H9 (cell line): ENCODE measurements around the gene POLR2H. TPM values are rescaled to one million over a fixed set of nuclear protein-coding genes. Genes with fewer than 3 reads are reported as not detected.

Source experiments
- DNase-seq: peaks from one replicate; pipeline ENCODE4 v3.0.0-alpha.2; 2017
- H2AFZ ChIP-seq: one replicate; pipeline ENCODE4 v1.6.1; 2013; ENCODE audit warnings: mild to moderate bottlenecking, low read length, control low read depth, moderate library complexity
- H2AK5ac ChIP-seq: 2 replicates; pipeline ENCODE4 v1.6.1; 2013; ENCODE audit warnings: low read length, control low read depth, mixed read lengths; ENCODE audit not compliant: insufficient read length
- H2BK120ac ChIP-seq: one replicate; pipeline ENCODE4 v1.6.1; 2013; ENCODE audit warnings: low read depth, mild to moderate bottlenecking, low read length, control low read depth, inconsistent platforms; ENCODE audit not compliant: poor library complexity, severe bottlenecking
- H2BK12ac ChIP-seq: 2 replicates; pipeline ENCODE4 v1.6.1; 2013; ENCODE audit warnings: low read length, control low read depth, mixed read lengths, low read depth; ENCODE audit not compliant: insufficient read length
- H2BK15ac ChIP-seq: 2 replicates; pipeline ENCODE4 v1.6.1; 2013; ENCODE audit warnings: low read depth, low read length, control low read depth
- H2BK20ac ChIP-seq: one replicate; pipeline ENCODE4 v1.6.1; 2013; ENCODE audit warnings: low read depth, mild to moderate bottlenecking, low read length, control low read depth, inconsistent platforms; ENCODE audit not compliant: poor library complexity, severe bottlenecking
- H2BK5ac ChIP-seq: 2 replicates; pipeline ENCODE4 v1.6.1; 2013; ENCODE audit warnings: low read length, control low read depth, mixed read lengths; ENCODE audit not compliant: insufficient read length
- H3K14ac ChIP-seq: 2 replicates; pipeline ENCODE4 v1.6.1; 2013; ENCODE audit warnings: low read length, control low read depth; ENCODE audit not compliant: insufficient read depth
- H3K18ac ChIP-seq: 2 replicates; pipeline ENCODE4 v1.6.1; 2013; ENCODE audit warnings: low read depth, mild to moderate bottlenecking, mixed read lengths, low read length, control low read depth; ENCODE audit not compliant: insufficient read length
- H3K23ac ChIP-seq: 2 replicates; pipeline ENCODE4 v1.6.1; 2013; ENCODE audit warnings: low read length, control low read depth, mixed read lengths, low read depth; ENCODE audit not compliant: insufficient read length
- H3K23me2 ChIP-seq: 2 replicates; pipeline ENCODE4 v1.6.1; 2013; ENCODE audit warnings: low read depth, mild to moderate bottlenecking, mixed read lengths, low read length, control low read depth; ENCODE audit not compliant: insufficient read length, poor library complexity, severe bottlenecking
- H3K27ac ChIP-seq: 2 replicates; pipeline ENCODE4 v1.5.1; 2013; ENCODE audit warnings: low read length, control low read depth, mixed read lengths, low read depth; ENCODE audit not compliant: insufficient read length
- H3K27me3 ChIP-seq: 2 replicates; pipeline ENCODE4 v1.6.1; 2013; ENCODE audit warnings: low read length, control low read depth, inconsistent platforms; ENCODE audit not compliant: insufficient read depth
- H3K4ac ChIP-seq: 2 replicates; pipeline ENCODE4 v1.6.1; 2013; ENCODE audit warnings: low read depth, mild to moderate bottlenecking, control low read depth, inconsistent platforms, low read length, moderate library complexity
- H3K4me1 ChIP-seq: 2 replicates; pipeline ENCODE4 v1.6.1; 2013; ENCODE audit warnings: low read length, control low read depth, inconsistent platforms; ENCODE audit not compliant: insufficient read depth
- H3K4me2 ChIP-seq: 2 replicates; pipeline ENCODE4 v1.6.1; 2013; ENCODE audit warnings: low read length, control low read depth, mixed read lengths; ENCODE audit not compliant: insufficient read length, insufficient read depth
- H3K56ac ChIP-seq: 2 replicates; pipeline ENCODE4 v1.6.1; 2013; ENCODE audit warnings: low read depth, mild to moderate bottlenecking, mixed read lengths, low read length, control low read depth; ENCODE audit not compliant: insufficient read length
- H3K79me1 ChIP-seq: 2 replicates; pipeline ENCODE4 v1.6.1; 2013; ENCODE audit warnings: low read depth, mild to moderate bottlenecking, moderate library complexity, low read length, control low read depth, inconsistent platforms; ENCODE audit not compliant: insufficient read depth, poor library complexity, severe bottlenecking
- H3K79me2 ChIP-seq: 2 replicates; pipeline ENCODE4 v1.6.1; 2013; ENCODE audit warnings: low read length, control low read depth, inconsistent platforms; ENCODE audit not compliant: insufficient read depth
- H3K9ac ChIP-seq: 2 replicates; pipeline ENCODE4 v1.6.1; 2013; ENCODE audit warnings: low read length, control low read depth, mixed read lengths; ENCODE audit not compliant: insufficient read length; ENCODE audit errors: extremely low read depth
- H3K9me3 ChIP-seq: one replicate; pipeline ENCODE4 v1.6.1; 2013; ENCODE audit warnings: low read depth, low read length, inconsistent platforms; ENCODE audit not compliant: control insufficient read depth
- H3T11ph ChIP-seq: one replicate; pipeline ENCODE4 v1.6.1; 2013; ENCODE audit warnings: mild to moderate bottlenecking, low read length, control low read depth, inconsistent platforms
- H4K20me1 ChIP-seq: one replicate; pipeline ENCODE4 v1.6.1; 2013; ENCODE audit not compliant: control insufficient read depth, insufficient read length, insufficient read depth
- H4K5ac ChIP-seq: 2 replicates; pipeline ENCODE4 v1.6.1; 2013; ENCODE audit warnings: low read depth, mild to moderate bottlenecking, mixed read lengths, low read length, control low read depth; ENCODE audit not compliant: insufficient read length
- H4K8ac ChIP-seq: replicated peaks from 2 replicates; pipeline ENCODE4 v1.6.1; 2013; ENCODE audit warnings: low read length, control low read depth, mixed read lengths, low read depth; ENCODE audit not compliant: insufficient read length
- H4K91ac ChIP-seq: 2 replicates; pipeline ENCODE4 v1.6.1; 2013; ENCODE audit warnings: low read depth, mild to moderate bottlenecking, moderate library complexity, mixed read lengths, low read length, control low read depth; ENCODE audit not compliant: insufficient read length
- H3K27ac Mint-ChIP-seq, 3 experiments: 2 replicates in 2 of 3; 3 replicates in 1 of 3; pipeline ENCODE4 v1.8.0; 2020 to 2021; ENCODE audit warnings: mixed read lengths in 3 of 3, mild to moderate bottlenecking in 1 of 3, moderate library complexity in 1 of 3
- H3K27me3 Mint-ChIP-seq: 2 replicates; pipeline ENCODE4 v1.8.0; 2021; ENCODE audit warnings: low read depth, mild to moderate bottlenecking, moderate library complexity, mixed read lengths
- H3K36me3 Mint-ChIP-seq, 3 experiments: 2 replicates in 2 of 3; 3 replicates in 1 of 3; pipeline ENCODE4 v1.8.0; 2020 to 2021; ENCODE audit warnings: low read depth in 3 of 3, mixed read lengths in 3 of 3; ENCODE audit not compliant: insufficient read depth in 1 of 3
- H3K4me1 Mint-ChIP-seq, 2 experiments: 2 replicates each; pipeline ENCODE4 v1.8.0; 2020; ENCODE audit warnings: mixed read lengths in 2 of 2
- H3K4me3 Mint-ChIP-seq, 2 experiments: 2 replicates in 1 of 2; 3 replicates in 1 of 2; pipeline ENCODE4 v1.8.0; 2020 to 2021; ENCODE audit warnings: mild to moderate bottlenecking in 2 of 2, mixed read lengths in 2 of 2, moderate library complexity in 1 of 2
- H3K9me3 Mint-ChIP-seq, 2 experiments: 2 replicates in 1 of 2; 3 replicates in 1 of 2; pipeline ENCODE4 v1.8.0; 2020; ENCODE audit warnings: mild to moderate bottlenecking in 2 of 2, mixed read lengths in 2 of 2, moderate library complexity in 1 of 2
- WGBS: extraction: QIAGEN DNeasy Blood & Tissue Kit; methylation state at CpG from one replicate; pipeline ENCODE4 v1.1.7; 2013; ENCODE audit warnings: missing lambda C conversion rate, low lambda C conversion rate, mixed read lengths; ENCODE audit not compliant: insufficient read length; ENCODE audit errors: extremely low coverage; 5-methylcytosine and 5-hydroxymethylcytosine counted together
- total RNA-seq: library from RNA; stranded (reverse); gene quantifications from 2 replicates; pipeline ENCODE4 v1.2.1, GENCODE V29; 2021
- TF ChIP-seq, protein P1 (sequence below): fragments of 200-600 bp; sonication (generic); conservative IDR thresholded peaks from 3 replicates; pipeline ENCODE4 v1.8.0; 2021; ENCODE audit warnings: antibody characterized with exemption, mild to moderate bottlenecking

The POLR2H gene
- total RNA-seq, 1 experiment from 2014 or later, result 115 TPM

DNA sequence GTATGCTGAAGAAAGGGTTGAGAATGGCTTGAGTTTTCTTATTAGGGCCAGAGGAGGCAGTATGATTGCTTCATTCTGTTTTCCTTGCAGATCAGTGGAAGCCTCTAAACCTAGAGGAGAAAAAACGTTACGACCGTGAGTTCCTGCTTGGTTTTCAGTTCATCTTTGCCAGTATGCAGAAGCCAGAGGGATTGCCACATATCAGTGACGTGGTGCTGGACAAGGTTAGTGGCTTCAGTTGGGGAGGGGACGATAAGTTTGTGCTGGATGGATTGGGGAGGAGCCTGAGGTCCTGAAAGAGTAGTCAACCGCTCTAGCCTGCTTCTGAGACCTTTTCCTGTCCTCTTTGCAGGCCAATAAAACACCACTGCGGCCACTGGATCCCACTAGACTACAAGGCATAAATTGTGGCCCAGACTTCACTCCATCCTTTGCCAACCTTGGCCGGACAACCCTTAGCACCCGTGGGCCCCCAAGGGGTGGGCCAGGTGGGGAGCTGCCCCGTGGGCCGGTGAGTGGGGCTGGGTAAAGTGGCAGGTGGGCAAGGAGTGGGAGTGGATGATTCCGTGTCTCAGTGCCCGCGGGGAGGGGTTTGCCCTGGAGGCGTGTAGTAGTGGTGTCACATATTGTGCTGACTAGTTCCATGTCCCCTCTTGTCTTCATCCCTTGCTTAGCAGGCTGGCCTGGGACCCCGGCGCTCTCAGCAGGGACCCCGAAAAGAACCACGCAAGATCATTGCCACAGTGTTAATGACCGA, 38.6 kb upstream of the POLR2H start:
- H3K23me2 ChIP-seq, result no peaks in the 10 kb centered on the region
- Mint-ChIP-seq H3K27me3 (no peaks in the 10 kb centered on the region; the same call in none of the 2 replicates), H3K4me3 (no peak overlapping the region), H3K4me1 (peaks cover 6 to 7% of the 10 kb centered on the region in 2 experiments), H3K9me3 (no peaks in the 10 kb centered on the region), H3K27ac (peak overlapping the region in 1 of 3 experiments; percentile 24; a peak in 1 of 7 replicates), H3K36me3 (peaks cover 81 to 96% (median 91%) of the 10 kb centered on the region in 3 experiments)
- H4K5ac ChIP-seq, result no peak overlapping the region
- no CpG with 5 or more reads among the region's 20 CpGs for WGBS
- H3K23ac ChIP-seq, result no peak overlapping the region
- no peaks in the 10 kb centered on the region for H4K20me1 ChIP-seq
- no peak overlapping the region for H2BK20ac ChIP-seq
- peaks cover 6% of the 10 kb centered on the region for H3K79me1 ChIP-seq
- H3K27me3 ChIP-seq, result no peaks in the 10 kb centered on the region
- H3K9me3 ChIP-seq, result no peaks in the 10 kb centered on the region
- no peaks in the 10 kb centered on the region for H3K4me1 ChIP-seq
- no peak overlapping the region for H4K8ac ChIP-seq
- H2BK12ac ChIP-seq, result no peak overlapping the region
- peaks cover 10% of the 10 kb centered on the region for H3K79me2 ChIP-seq
- TF ChIP-seq, protein P1, sequence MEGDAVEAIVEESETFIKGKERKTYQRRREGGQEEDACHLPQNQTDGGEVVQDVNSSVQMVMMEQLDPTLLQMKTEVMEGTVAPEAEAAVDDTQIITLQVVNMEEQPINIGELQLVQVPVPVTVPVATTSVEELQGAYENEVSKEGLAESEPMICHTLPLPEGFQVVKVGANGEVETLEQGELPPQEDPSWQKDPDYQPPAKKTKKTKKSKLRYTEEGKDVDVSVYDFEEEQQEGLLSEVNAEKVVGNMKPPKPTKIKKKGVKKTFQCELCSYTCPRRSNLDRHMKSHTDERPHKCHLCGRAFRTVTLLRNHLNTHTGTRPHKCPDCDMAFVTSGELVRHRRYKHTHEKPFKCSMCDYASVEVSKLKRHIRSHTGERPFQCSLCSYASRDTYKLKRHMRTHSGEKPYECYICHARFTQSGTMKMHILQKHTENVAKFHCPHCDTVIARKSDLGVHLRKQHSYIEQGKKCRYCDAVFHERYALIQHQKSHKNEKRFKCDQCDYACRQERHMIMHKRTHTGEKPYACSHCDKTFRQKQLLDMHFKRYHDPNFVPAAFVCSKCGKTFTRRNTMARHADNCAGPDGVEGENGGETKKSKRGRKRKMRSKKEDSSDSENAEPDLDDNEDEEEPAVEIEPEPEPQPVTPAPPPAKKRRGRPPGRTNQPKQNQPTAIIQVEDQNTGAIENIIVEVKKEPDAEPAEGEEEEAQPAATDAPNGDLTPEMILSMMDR, result no peak
- H3K4me2 ChIP-seq, result no peak overlapping the region
- H2AK5ac ChIP-seq, result no peak overlapping the region
- no peak overlapping the region for H3K27ac ChIP-seq
- no peak overlapping the region for H3K14ac ChIP-seq
- H3K9ac ChIP-seq, result no peak overlapping the region
- no peak overlapping the region for H2BK5ac ChIP-seq
- no peak overlapping the region for H2BK15ac ChIP-seq
- H4K91ac ChIP-seq, result no peak overlapping the region
- no peak for DNase-seq
- H3K4ac ChIP-seq, result no peak overlapping the region
- no peak overlapping the region for H2BK120ac ChIP-seq
- no peak overlapping the region for H3K56ac ChIP-seq
- H3T11ph ChIP-seq, result no peak overlapping the region
- no peak overlapping the region for H3K18ac ChIP-seq
- no peak overlapping the region for H2AFZ ChIP-seq
